B cell (primary cell): ENCODE measurements around the gene DLG2. TPM values are rescaled to one million over a fixed set of nuclear protein-coding genes. Genes with fewer than 3 reads are reported as not detected.

Experiments
- ATAC-seq: fragments of 200-7000 bp; cut with Tn5 transposase; one replicate; pipeline ENCODE4 v1.10.0; 2021; ENCODE audit warnings: low read depth, mild to moderate bottlenecking, moderate number of reproducible peaks, moderate library complexity
- CTCF ChIA-PET: fragments of 350-600 bp; sonication (Branson Sonifier 250); formaldehyde crosslinking; loops from one replicate; lab custom pipeline; 2021; ENCODE audit warnings: antibody characterized with exemption, inconsistent platforms; lab: Charles Lee
- POLR2A ChIA-PET: fragments of 350-600 bp; sonication (Branson Sonifier 250); formaldehyde crosslinking; loops from one replicate; lab custom pipeline; 2021; ENCODE audit warnings: antibody characterized with exemption; lab: Charles Lee
- DNase-seq: peaks from one replicate; pipeline ENCODE4 v3.0.0; 2013
- H2AFZ ChIP-seq: 2 replicates; pipeline ENCODE4 v1.6.1; 2012; ENCODE audit warnings: mild to moderate bottlenecking, low read depth, low read length; ENCODE audit not compliant: insufficient read depth, poor library complexity, severe bottlenecking
- H3K27ac ChIP-seq, 2 donors: 1 replicate in 1 of 2; 2 replicates in 1 of 2; pipeline ENCODE4 v1.5.1; 2012 to 2013; ENCODE audit warnings: low read length in 2 of 2, mild to moderate bottlenecking in 2 of 2, moderate library complexity in 1 of 2
- H3K27me3 ChIP-seq, 4 experiments: fragments of 200-600 bp in 1 of 4; sonication (generic) in 1 of 4; replicated peaks in 1 of 4; 1 replicate in 2 of 4; 2 replicates in 2 of 4; pipeline versions ENCODE4 v1.6.1 to v1.7.0; 2013 to 2016; ENCODE audit warnings: low read length in 3 of 4, mild to moderate bottlenecking in 2 of 4, mixed read lengths in 1 of 4, moderate library complexity in 1 of 4; ENCODE audit not compliant: insufficient read depth in 4 of 4, control insufficient read depth in 3 of 4; ENCODE audit errors: control extremely low read depth in 1 of 4
- H3K36me3 ChIP-seq, 2 experiments: replicated peaks in 1 of 2; 1 replicate in 1 of 2; 2 replicates in 1 of 2; pipeline versions ENCODE4 v1.6.1 to v1.7.1; 2013; ENCODE audit warnings: low read length in 1 of 2; ENCODE audit not compliant: insufficient read depth in 2 of 2, control insufficient read depth in 1 of 2; ENCODE audit errors: control extremely low read depth in 1 of 2, extremely low read depth in 1 of 2
- H3K4me1 ChIP-seq, 2 donors: fragments of 200-600 bp in 1 of 2; sonication (generic) in 1 of 2; 1 replicate in 1 of 2; 2 replicates in 1 of 2; pipeline versions ENCODE4 v1.5.1 to v1.6.1; 2013 to 2017; ENCODE audit warnings: low read length in 2 of 2; ENCODE audit not compliant: control insufficient read depth in 2 of 2, insufficient read depth in 2 of 2
- H3K4me2 ChIP-seq: replicated peaks from 2 replicates; pipeline ENCODE3; 2012; ENCODE audit warnings: mild to moderate bottlenecking, low read depth, low read length; ENCODE audit not compliant: poor library complexity, severe bottlenecking
- H3K4me3 ChIP-seq, 5 experiments: fragments of 200-600 bp in 1 of 5; sonication (generic) in 1 of 5; 1 replicate in 3 of 5; 2 replicates in 2 of 5; pipeline versions ENCODE4 v1.5.1 to v1.7.0; 2011 to 2016; ENCODE audit warnings: low read length in 4 of 5, mild to moderate bottlenecking in 4 of 5, low read depth in 2 of 5, control low read depth in 1 of 5, moderate library complexity in 1 of 5; ENCODE audit not compliant: insufficient read depth in 1 of 5; ENCODE audit errors: control extremely low read depth in 1 of 5, extremely low read depth in 1 of 5
- H3K79me2 ChIP-seq: fragments of 200-600 bp; sonication (generic); one replicate; pipeline ENCODE4 v1.6.0; 2016; ENCODE audit warnings: low read length; ENCODE audit not compliant: control insufficient read depth, insufficient read depth
- H3K9ac ChIP-seq: fragments of 200-600 bp; sonication (generic); 2 replicates; pipeline ENCODE4 v1.6.1; 2017; ENCODE audit warnings: mild to moderate bottlenecking, low read length, moderate library complexity
- H3K9me3 ChIP-seq, 3 donors: one replicate each; pipeline versions ENCODE4 v1.6.1 to v1.7.1; 2013; ENCODE audit warnings: low read length in 2 of 3; ENCODE audit not compliant: control insufficient read depth in 2 of 3, insufficient read depth in 1 of 3; ENCODE audit errors: control extremely low read depth in 1 of 3
- H4K20me1 ChIP-seq: 2 replicates; pipeline ENCODE4 v1.6.0; 2012; ENCODE audit warnings: mild to moderate bottlenecking, low read length; ENCODE audit not compliant: insufficient read depth, control insufficient read depth, poor library complexity, severe bottlenecking
- H3K27ac Mint-ChIP-seq: one replicate; pipeline ENCODE4 v1.8.0; 2021; ENCODE audit warnings: mixed read lengths
- H3K27me3 Mint-ChIP-seq: one replicate; pipeline ENCODE4 v1.8.0; 2021; ENCODE audit warnings: mixed read lengths
- H3K4me1 Mint-ChIP-seq: one replicate; pipeline ENCODE4 v1.8.0; 2021; ENCODE audit warnings: mixed read lengths
- H3K4me3 Mint-ChIP-seq: one replicate; pipeline ENCODE4 v1.8.0; 2021; ENCODE audit warnings: mixed read lengths
- H3K9me3 Mint-ChIP-seq: one replicate; pipeline ENCODE4 v1.8.0; 2022; ENCODE audit warnings: mixed read lengths; ENCODE audit not compliant: insufficient read depth
- EZH2 ChIP-seq: IDR thresholded peaks from 2 replicates; pipeline ENCODE4 v1.6.1; 2012; ENCODE audit warnings: borderline replicate concordance, low read depth, mild to moderate bottlenecking, moderate library complexity, low read length; ENCODE audit not compliant: insufficient read depth, poor library complexity, severe bottlenecking
- WGBS: methylation state at CpG from one replicate; pipeline ENCODE4 v1.1.5; 2013; ENCODE audit warnings: missing lambda C conversion rate; ENCODE audit not compliant: insufficient coverage; 5-methylcytosine and 5-hydroxymethylcytosine counted together
- intact Hi-C: fragments of 100-400 bp; cut with micrococcal nuclease; formaldehyde crosslinking; loops from one replicate; pipeline ENCODE4 v1.10.0; 2022
- polyA plus RNA-seq: library from polyadenylated mRNA; depleted of rRNA; stranded (reverse); fragments of >200 nt; gene quantifications from 2 replicates; pipeline ENCODE4 v1.2.3, GENCODE V29; 2012
- total RNA-seq, 2 donors: library from RNA; stranded (reverse); fragments of 120-200 nt in 1 of 2; gene quantifications; 1 replicate in 1 of 2; 2 replicates in 1 of 2; pipeline versions ENCODE4 v1.2.3 to v1.2.4, GENCODE V29; 2013 to 2022
- TF ChIP-seq, protein P1 (sequence below): fragments of 200-600 bp; IDR thresholded peaks from one replicate; pipeline ENCODE4 v1.8.0; 2022; ENCODE audit warnings: antibody characterized with exemption, mild to moderate bottlenecking

The DLG2 gene
- total and polyA plus RNA-seq, 2 donors (not counting 1 experiment from before 2014, with no cell fraction given) = 0.54 to 5.4 TPM

DNA sequence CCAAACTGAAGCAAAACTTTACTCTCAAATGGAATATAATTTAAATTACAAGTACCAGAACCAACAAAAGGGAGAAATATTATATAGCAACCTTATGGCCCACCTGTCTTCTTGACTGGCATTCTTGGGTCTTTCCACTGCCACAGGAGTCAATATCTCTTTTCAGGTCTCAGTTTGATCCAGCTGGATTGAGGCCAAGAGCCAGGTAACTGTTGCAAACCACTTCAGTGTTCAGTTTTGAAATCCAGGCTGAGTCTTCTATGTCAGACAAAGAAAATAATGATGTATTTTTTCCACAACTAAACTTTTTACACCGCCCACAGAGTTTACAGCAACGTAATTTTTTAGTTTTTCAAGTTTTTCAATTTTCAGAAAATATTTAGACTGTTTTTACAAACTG is 648 bp downstream of the DLG2 start:
- H3K4me1 Mint-ChIP-seq = peaks cover 28% of the 10 kb centered on the region
- Histone ChIP-seq H3K4me2 (no peak overlapping the region), H4K20me1 (no peaks in the 10 kb centered on the region), H3K4me1 (peaks cover 14 to 19% of the 10 kb centered on the region in 2 donors), H3K36me3 (peaks cover 2 to 5% of the 10 kb centered on the region in 2 experiments), H3K27me3 (no peaks in the 10 kb centered on the region), H3K9me3 (no peaks in the 10 kb centered on the region), H3K4me3 (no peak overlapping the region), H3K9ac (no peak overlapping the region), H3K79me2 (peaks cover 27% of the 10 kb centered on the region), H3K27ac (no peak overlapping the region), H2AFZ (peak overlapping the region; percentile 97)
- DNase-seq (no peak), ATAC-seq (no peak)
- TF ChIP-seq, protein P1, sequence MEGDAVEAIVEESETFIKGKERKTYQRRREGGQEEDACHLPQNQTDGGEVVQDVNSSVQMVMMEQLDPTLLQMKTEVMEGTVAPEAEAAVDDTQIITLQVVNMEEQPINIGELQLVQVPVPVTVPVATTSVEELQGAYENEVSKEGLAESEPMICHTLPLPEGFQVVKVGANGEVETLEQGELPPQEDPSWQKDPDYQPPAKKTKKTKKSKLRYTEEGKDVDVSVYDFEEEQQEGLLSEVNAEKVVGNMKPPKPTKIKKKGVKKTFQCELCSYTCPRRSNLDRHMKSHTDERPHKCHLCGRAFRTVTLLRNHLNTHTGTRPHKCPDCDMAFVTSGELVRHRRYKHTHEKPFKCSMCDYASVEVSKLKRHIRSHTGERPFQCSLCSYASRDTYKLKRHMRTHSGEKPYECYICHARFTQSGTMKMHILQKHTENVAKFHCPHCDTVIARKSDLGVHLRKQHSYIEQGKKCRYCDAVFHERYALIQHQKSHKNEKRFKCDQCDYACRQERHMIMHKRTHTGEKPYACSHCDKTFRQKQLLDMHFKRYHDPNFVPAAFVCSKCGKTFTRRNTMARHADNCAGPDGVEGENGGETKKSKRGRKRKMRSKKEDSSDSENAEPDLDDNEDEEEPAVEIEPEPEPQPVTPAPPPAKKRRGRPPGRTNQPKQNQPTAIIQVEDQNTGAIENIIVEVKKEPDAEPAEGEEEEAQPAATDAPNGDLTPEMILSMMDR = no peak
- TF ChIP-seq EZH2 = no peak
- CTCF ChIA-PET = interaction anchor here (1.1 to 2.3 kb wide), 2 partner anchors 37 to 39 kb away, joined by 3 to 15 read pairs; partner anchors contain the start of gene CREBZF
- no CpG with 5 or more reads among the region's 2 CpGs for WGBS
- peak overlapping the region; percentile 99 for H3K4me3 Mint-ChIP-seq
- POLR2A ChIA-PET = interaction anchor here (3.3 kb wide), 1 partner anchor 21 kb away, joined by 20 read pairs; the partner anchor contains the start of gene TMEM126A
- no peak overlapping the region for H3K27ac Mint-ChIP-seq
- peaks cover 5% of the 10 kb centered on the region for H3K27me3 Mint-ChIP-seq
- no peaks in the 10 kb centered on the region for H3K9me3 Mint-ChIP-seq
- intact Hi-C loops = loop anchor here (5.0 kb wide), 1 partner anchor 56 kb away; no protein-coding TSS in a partner anchor

DNA sequence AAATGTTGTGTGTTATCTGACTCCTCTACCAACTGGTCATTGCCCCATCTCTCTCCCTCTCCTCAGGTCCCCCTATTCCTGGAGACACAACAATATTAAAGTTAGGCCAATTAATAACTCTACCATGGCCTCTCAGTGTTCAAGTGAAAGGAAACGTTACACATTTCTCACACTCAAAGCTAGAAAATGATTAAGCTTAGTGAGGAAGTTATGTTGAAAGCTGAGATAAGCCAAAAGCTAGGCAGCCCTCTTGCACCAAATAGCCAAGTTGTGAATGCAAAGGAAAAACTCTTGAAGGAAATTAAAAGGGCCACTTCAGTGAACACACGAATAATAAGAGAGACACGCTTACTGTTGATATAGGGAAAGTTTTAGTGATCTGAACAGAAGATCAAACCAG is 6.9 kb downstream of the DLG2 start:
- POLR2A ChIA-PET = no interaction called here
- no peaks in the 10 kb centered on the region for H3K27me3 ChIP-seq
- no peaks in the 10 kb centered on the region for H3K79me2 ChIP-seq
- H3K4me2 ChIP-seq = no peak overlapping the region
- CTCF ChIA-PET = no interaction called here
- Mint-ChIP-seq H3K9me3 (no peaks in the 10 kb centered on the region), H3K27me3 (peaks cover 13% of the 10 kb centered on the region), H3K4me3 (no peak overlapping the region), H3K4me1 (no peaks in the 10 kb centered on the region), H3K27ac (no peak overlapping the region)
- H3K9ac ChIP-seq = no peak overlapping the region
- intact Hi-C loops = no loop called here
- WGBS = no CpG with 5 or more reads among the region's 3 CpGs
- H2AFZ ChIP-seq = no peak overlapping the region
- H4K20me1 ChIP-seq = no peaks in the 10 kb centered on the region
- H3K27ac ChIP-seq = no peak overlapping the region
- no peak for DNase-seq
- H3K9me3 ChIP-seq = no peaks in the 10 kb centered on the region
- no peak for ATAC-seq
- TF ChIP-seq, protein P1 = no peak
- no peak for TF ChIP-seq EZH2
- H3K4me3 ChIP-seq = no peak overlapping the region
- no peaks in the 10 kb centered on the region for H3K4me1 ChIP-seq
- no peaks in the 10 kb centered on the region for H3K36me3 ChIP-seq
